HEK293 (cell line): ENCODE measurements around the gene CD79A.

Experiments used
- BCL11B ChIP-seq: fragments of 450-650 bp; formaldehyde crosslinking; IDR thresholded peaks from 2 replicates; pipeline ENCODE4 v1.5.1; 2016; ENCODE audit warnings: low read depth, missing biosample characterization, missing genetic modification characterization
- EGR2 ChIP-seq: fragments of 450-650 bp; formaldehyde crosslinking; IDR thresholded peaks from 2 replicates; pipeline ENCODE4 v1.5.1; 2016; ENCODE audit warnings: low read depth, missing biosample characterization, missing genetic modification characterization
- HOXD13 ChIP-seq: sonication (generic); formaldehyde crosslinking; IDR thresholded peaks from 2 replicates; pipeline ENCODE4 v1.8.0; 2022; ENCODE audit warnings: missing genetic modification reagents, borderline replicate concordance
- IKZF3 ChIP-seq: fragments of 450-650 bp; IDR thresholded peaks from 2 replicates; pipeline ENCODE4 v1.5.0; 2018; ENCODE audit warnings: missing biosample characterization, mild to moderate bottlenecking, missing genetic modification characterization, moderate library complexity
- INSM2 ChIP-seq: fragments of 450-650 bp; formaldehyde crosslinking; IDR thresholded peaks from 2 replicates; pipeline ENCODE4 v1.5.1; 2016; ENCODE audit warnings: missing biosample characterization, missing genetic modification characterization
- KLF16 ChIP-seq: fragments of 450-650 bp; formaldehyde crosslinking; IDR thresholded peaks from 2 replicates; pipeline ENCODE4 v1.5.1; 2017; ENCODE audit warnings: missing biosample characterization, missing genetic modification characterization
- PRDM2 ChIP-seq: fragments of 450-650 bp; formaldehyde crosslinking; IDR thresholded peaks from 2 replicates; pipeline ENCODE4 v1.5.1; 2016; ENCODE audit warnings: missing biosample characterization, missing genetic modification characterization, borderline replicate concordance
- REPIN1 ChIP-seq: fragments of 450-650 bp; formaldehyde crosslinking; IDR thresholded peaks from 2 replicates; pipeline ENCODE4 v1.5.1; 2017; ENCODE audit warnings: missing biosample characterization, missing genetic modification characterization, low read depth
- SCRT1 ChIP-seq: fragments of 450-650 bp; formaldehyde crosslinking; IDR thresholded peaks from 2 replicates; pipeline ENCODE4 v1.5.1; 2016; ENCODE audit warnings: missing biosample characterization, missing genetic modification characterization, borderline replicate concordance
- TRIM28 ChIP-seq: IDR thresholded peaks from 2 replicates; pipeline ENCODE4 v1.6.1; 2011; ENCODE audit warnings: low read length, control low read depth, borderline replicate concordance
- TSHZ1 ChIP-seq: fragments of 450-650 bp; formaldehyde crosslinking; IDR thresholded peaks from 2 replicates; pipeline ENCODE4 v1.5.1; 2016; ENCODE audit warnings: missing biosample characterization, missing genetic modification characterization, borderline replicate concordance
- ZBTB17 ChIP-seq: fragments of 450-650 bp; formaldehyde crosslinking; IDR thresholded peaks from 2 replicates; pipeline ENCODE4 v1.5.1; 2016; ENCODE audit warnings: missing biosample characterization, missing genetic modification characterization
- ZBTB48 ChIP-seq: fragments of 450-650 bp; formaldehyde crosslinking; IDR thresholded peaks from 2 replicates; pipeline ENCODE4 v1.5.1; 2016; ENCODE audit warnings: missing biosample characterization, missing genetic modification characterization
- ZFP3 ChIP-seq: fragments of 450-650 bp; formaldehyde crosslinking; IDR thresholded peaks from 2 replicates; pipeline ENCODE4 v1.5.1; 2016; ENCODE audit warnings: low read depth, missing biosample characterization, missing genetic modification characterization
- ZNF138 ChIP-seq: fragments of 450-650 bp; formaldehyde crosslinking; IDR thresholded peaks from 2 replicates; pipeline ENCODE4 v1.5.1; 2016; ENCODE audit warnings: missing biosample characterization, missing genetic modification characterization, borderline replicate concordance
- ZNF184 ChIP-seq: fragments of 450-650 bp; IDR thresholded peaks from 2 replicates; pipeline ENCODE4 v1.5.1; 2018; ENCODE audit warnings: missing biosample characterization, mild to moderate bottlenecking, missing genetic modification characterization
- ZNF324 ChIP-seq: fragments of 450-650 bp; formaldehyde crosslinking; IDR thresholded peaks from 2 replicates; pipeline ENCODE4 v1.5.1; 2016; ENCODE audit warnings: missing biosample characterization, missing genetic modification characterization
- ZNF354C ChIP-seq: fragments of 450-650 bp; formaldehyde crosslinking; IDR thresholded peaks from 2 replicates; pipeline ENCODE4 v1.5.1; 2016; ENCODE audit warnings: missing biosample characterization, missing genetic modification characterization, low read depth, borderline replicate concordance
- ZNF366 ChIP-seq: fragments of 450-650 bp; formaldehyde crosslinking; conservative IDR thresholded peaks from 2 replicates; pipeline ENCODE4 v1.5.1; 2016; ENCODE audit warnings: missing biosample characterization, missing genetic modification characterization
- ZNF391 ChIP-seq: fragments of 450-650 bp; formaldehyde crosslinking; IDR thresholded peaks from 2 replicates; pipeline ENCODE4 v1.5.1; 2016; ENCODE audit warnings: low read depth, missing biosample characterization, missing genetic modification characterization, borderline replicate concordance
- ZNF473 ChIP-seq: fragments of 450-650 bp; formaldehyde crosslinking; IDR thresholded peaks from 2 replicates; pipeline ENCODE4 v1.5.1; 2017; ENCODE audit warnings: missing biosample characterization, missing genetic modification characterization
- ZNF529 ChIP-seq: fragments of 450-650 bp; formaldehyde crosslinking; IDR thresholded peaks from 2 replicates; pipeline ENCODE4 v1.5.1; 2017; ENCODE audit warnings: missing genetic modification characterization, missing biosample characterization; ENCODE audit not compliant: insufficient replicate concordance
- ZNF558 ChIP-seq: fragments of 450-650 bp; formaldehyde crosslinking; IDR thresholded peaks from 2 replicates; pipeline ENCODE4 v1.5.1; 2016; ENCODE audit warnings: missing biosample characterization, missing genetic modification characterization
- ZNF561 ChIP-seq: fragments of 450-650 bp; IDR thresholded peaks from 2 replicates; pipeline ENCODE4 v1.5.1; 2018; ENCODE audit warnings: missing biosample characterization, missing genetic modification characterization, borderline replicate concordance
- ZNF610 ChIP-seq: fragments of 450-650 bp; formaldehyde crosslinking; IDR thresholded peaks from 2 replicates; pipeline ENCODE4 v1.5.1; 2016; ENCODE audit warnings: missing biosample characterization, missing genetic modification characterization, borderline replicate concordance
- ZNF654 ChIP-seq: fragments of 450-650 bp; formaldehyde crosslinking; IDR thresholded peaks from 2 replicates; pipeline ENCODE4 v1.5.1; 2016; ENCODE audit warnings: low read depth, missing biosample characterization, missing genetic modification characterization
- ZNF677 ChIP-seq: fragments of 450-650 bp; IDR thresholded peaks from 2 replicates; pipeline ENCODE4 v1.5.0; 2018; ENCODE audit warnings: missing biosample characterization, mild to moderate bottlenecking, missing genetic modification characterization, moderate library complexity
- ZNF747 ChIP-seq: fragments of 450-650 bp; formaldehyde crosslinking; IDR thresholded peaks from 2 replicates; pipeline ENCODE4 v1.5.1; 2016; ENCODE audit warnings: missing biosample characterization, missing genetic modification characterization
- ZNF76 ChIP-seq: fragments of 450-650 bp; formaldehyde crosslinking; IDR thresholded peaks from 2 replicates; pipeline ENCODE4; 2016; ENCODE audit warnings: low read depth, missing biosample characterization, missing genetic modification characterization, borderline replicate concordance

The CD79A gene

GRCh38 chr19:41928754-41929535 is 51.9 kb downstream of the CD79A start (continued):
- TF ChIP-seq ZNF677 (tag by site-specific recombination), result no peak
- TF ChIP-seq ZNF529 (tag by site-specific recombination), result no peak
- no peak for TF ChIP-seq ZNF654 (tag by site-specific recombination)
- no peak for TF ChIP-seq TSHZ1
- TF ChIP-seq EGR2 (tag by site-specific recombination), result peak; percentile 89
- TF ChIP-seq ZFP3, result no peak
- no peak; the same call in 1 of the 2 replicates for TF ChIP-seq ZNF76 (tag by site-specific recombination)
- no peak for TF ChIP-seq TRIM28
- TF ChIP-seq HOXD13, result no peak
- TF ChIP-seq REPIN1 (tag by site-specific recombination), result peak; percentile 84; the same call in 1 of the 2 replicates
- no peak for TF ChIP-seq ZNF561 (tag by site-specific recombination)
- TF ChIP-seq SCRT1 (tag by site-specific recombination), result 0 out of 2 replicates have a peak, but pooled peaks have one; percentile 9
- TF ChIP-seq ZNF558 (tag by site-specific recombination), result no peak
- TF ChIP-seq ZNF366 (tag by site-specific recombination), result 0 out of 2 replicates have a peak, but pooled peaks have one; percentile 24
- TF ChIP-seq BCL11B (tag by site-specific recombination), result no peak
- TF ChIP-seq ZNF138, result no peak
- TF ChIP-seq INSM2, result no peak
- no peak for TF ChIP-seq ZNF354C (tag by site-specific recombination)
- TF ChIP-seq ZNF610 (tag by site-specific recombination), result no peak
- TF ChIP-seq IKZF3, result no peak
- no peak for TF ChIP-seq ZNF324 (tag by site-specific recombination)
- TF ChIP-seq ZBTB17 (tag by site-specific recombination), result peak; percentile 72
- TF ChIP-seq ZNF473 (tag by site-specific recombination), result no peak
- no peak for TF ChIP-seq KLF16
- TF ChIP-seq PRDM2 (tag by site-specific recombination), result no peak
- TF ChIP-seq ZNF184 (tag by site-specific recombination), result no peak
- TF ChIP-seq ZNF747 (tag by site-specific recombination), result no peak
- peak; percentile 74; the same call in 1 of the 2 replicates for TF ChIP-seq ZBTB48
- TF ChIP-seq ZNF391 (tag by site-specific recombination), result no peak
